Measurements from ENCODE around the gene MLYCD.

GRCh38 chr16:83925957-83926725 is 27.2 kb downstream of the MLYCD start:
- TF ChIP-seq POLR2A (IDR thresholded peaks at IDR 0.05; ENCODE audit: low read length) (no peak), GATA1 (IDR thresholded peaks at IDR 0.05; ENCODE audit: low read depth, low read length) (no peak)

Measured in erythroblast (primary cell).